Measurements from ENCODE around the gene MFAP3L. TPM values are rescaled to one million over a fixed set of nuclear protein-coding genes. Genes with fewer than 3 reads are reported as not detected.

The MFAP3L gene
- total RNA-seq, 1 donor from 2014 or later, result 36.5 TPM

DNA sequence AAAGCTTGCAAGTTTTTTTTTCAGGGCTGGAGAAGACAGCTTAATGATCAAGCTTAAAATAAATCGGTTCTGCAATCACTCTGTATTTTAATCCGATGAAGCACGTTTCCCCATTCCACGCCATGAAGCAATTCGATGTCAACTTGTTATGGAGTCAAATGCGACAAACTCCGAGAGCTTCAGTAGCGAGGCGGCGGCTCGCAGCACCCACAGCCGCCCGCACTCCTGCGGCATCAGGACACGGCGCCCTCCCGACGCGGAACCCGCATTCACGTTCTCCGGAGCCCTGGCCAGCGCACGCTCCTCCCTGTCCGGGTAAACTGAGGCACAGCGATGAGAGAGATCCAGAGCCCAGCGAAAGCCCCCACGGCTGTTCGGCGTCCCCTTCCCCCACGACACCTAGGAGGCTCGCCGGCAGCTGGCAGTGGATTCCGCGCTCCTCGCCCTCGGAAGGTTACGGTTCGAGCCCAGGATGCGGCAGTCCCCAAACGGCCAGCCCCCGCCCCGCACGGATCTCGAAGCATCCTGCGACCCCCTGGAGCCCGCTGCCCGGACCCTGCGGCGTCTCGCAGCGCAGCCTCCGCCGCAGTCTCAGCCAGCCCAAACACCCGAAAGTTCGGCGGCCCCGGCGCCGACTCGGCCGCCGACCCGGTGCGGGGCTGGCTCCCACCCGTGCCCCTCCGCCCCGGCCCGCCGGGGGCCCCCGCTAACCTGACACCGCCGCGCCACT lies 507 bp downstream of the MFAP3L start:
- DNase-seq (ENCODE audit: low read depth), result no peak

DNA sequence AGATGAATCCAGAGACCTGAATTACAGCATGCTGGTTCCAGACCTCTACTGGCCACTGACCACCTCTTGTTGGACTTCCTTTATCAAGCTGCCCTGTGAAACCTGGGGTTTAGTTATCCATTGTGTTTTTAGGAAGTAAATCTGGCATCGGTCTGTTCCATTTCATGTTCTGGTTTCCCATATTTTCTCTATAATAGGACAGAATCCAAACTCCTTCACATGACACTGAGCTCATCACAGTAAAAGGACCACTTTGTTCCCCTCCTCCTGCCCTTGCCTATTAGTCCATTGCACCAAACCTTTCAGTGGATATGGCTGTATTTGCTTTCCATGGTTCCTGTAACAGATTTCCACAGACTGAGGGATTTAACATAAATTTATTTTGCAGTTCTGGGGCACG lies 4.0 kb downstream of the MFAP3L start:
- DNase-seq (ENCODE audit: low read depth), result no peak

DNA sequence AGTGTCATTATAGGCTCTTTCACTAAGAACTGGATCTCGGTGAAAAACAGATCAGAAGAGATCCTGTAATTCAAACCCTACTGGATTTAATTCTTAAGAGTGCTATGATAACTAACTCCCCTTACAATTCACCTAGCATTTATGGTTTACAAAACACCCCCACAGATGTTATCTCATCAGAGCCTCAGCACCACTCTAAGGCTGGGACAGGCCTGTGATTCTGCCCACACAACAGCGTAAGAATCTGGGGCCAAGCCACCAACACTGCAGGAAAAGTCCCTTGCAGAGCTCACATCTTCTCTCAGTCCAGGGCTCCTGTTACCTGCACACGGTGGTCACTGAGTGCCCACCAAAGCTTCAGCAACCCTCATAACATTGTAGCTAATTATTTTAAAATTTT lies 8.9 kb downstream of the MFAP3L start:
- no peak for DNase-seq (ENCODE audit: low read depth)

DNA sequence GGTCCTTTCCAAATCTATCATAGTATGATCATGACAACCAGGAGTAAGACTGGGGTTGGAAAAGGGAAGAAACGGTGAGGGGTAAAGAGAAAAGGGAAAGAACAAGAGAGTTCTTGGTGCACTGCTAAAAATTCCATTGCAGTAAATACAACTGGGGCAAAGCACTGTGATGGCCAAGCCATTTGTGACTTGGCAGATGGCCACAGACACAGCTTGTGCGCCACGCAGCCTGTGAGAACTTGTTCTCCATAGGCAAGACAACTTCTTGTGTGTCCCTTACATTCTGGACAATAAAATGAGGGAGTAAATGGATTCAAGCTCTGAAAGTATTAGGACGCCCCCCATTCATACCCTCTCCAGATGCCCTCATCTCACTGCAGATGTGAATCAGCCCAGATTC lies 10.9 kb downstream of the MFAP3L start:
- no peak for DNase-seq (ENCODE audit: low read depth)

DNA sequence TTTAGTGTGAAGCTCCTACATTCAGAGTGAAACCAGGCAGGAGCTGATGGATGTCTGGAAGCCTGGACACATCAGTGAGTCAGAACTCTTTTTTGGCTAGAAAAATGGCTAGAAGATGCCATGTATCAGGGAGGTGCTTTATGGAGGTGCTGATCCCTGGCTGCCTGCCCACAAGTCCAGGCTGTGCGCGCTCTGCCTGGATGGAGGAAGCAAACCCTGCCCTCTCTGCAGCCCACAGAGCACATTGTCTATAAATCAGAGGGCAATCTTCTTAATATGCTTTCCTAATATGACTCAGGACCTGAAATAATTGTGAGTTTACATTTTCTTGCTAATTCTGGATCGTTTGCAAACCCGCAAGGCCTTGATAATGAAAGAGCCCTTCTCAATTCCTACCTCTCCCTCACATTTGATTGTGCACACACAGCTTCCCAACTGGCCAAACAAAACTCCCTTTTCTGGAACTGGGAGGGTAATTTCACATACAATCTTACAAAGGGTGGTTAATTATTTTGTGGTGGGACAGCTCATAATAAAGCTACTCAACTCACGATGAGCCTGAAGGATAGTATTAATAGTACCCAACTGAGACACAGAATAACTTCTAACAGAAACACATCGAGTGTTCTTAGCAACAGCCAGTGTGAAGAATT lies 11.7 kb downstream of the MFAP3L start:
- DNase-seq (ENCODE audit: low read depth), result no peak

DNA sequence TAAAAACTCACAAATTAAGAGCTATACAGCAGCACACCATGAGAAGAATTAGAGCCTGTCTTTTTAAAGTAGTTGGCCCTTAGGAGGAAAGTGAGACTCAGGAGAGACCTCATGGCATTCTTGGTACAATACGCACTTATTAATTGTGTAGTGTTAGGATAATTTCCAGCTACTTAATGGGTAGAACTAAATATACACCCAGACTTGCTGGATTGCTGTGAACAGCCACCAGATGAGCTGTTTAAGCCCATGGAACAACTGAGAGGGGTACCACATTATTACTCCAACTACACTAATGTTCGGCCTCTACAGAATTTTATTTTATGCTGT lies 13.6 kb downstream of the MFAP3L start:
- no peak for DNase-seq (ENCODE audit: low read depth)

DNA sequence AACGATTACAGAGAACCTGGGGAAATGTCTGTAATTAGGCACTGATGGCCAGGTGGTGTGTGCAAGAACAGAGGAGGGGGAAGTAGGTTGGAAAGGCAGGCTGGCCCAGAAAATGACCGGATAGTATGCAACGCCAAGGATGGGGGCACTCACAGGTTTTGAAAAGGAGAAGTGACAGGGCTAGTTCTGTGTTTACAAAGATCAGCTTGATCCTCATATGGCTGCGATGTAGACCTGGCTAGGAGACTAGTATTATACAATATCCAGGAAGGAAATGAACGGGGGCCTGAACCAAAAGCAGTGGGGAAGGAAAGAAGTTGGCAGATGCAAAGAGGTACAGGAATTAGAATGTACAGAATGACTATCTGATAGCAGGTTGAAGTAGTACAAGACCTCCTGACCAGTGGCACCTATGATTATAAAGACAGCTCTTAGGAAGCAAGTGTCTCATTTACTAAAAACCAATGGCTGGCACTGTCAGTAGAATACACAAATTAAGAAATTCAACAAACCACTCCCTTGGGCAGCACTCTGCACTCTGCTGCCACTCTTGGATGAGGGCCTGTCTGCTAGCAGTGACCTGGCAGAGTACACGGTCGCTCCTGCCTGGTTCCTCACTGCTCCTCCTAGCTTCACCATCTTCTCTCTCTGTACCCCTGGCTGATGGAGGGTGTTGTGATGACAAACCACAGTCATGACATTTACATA lies 14.1 kb downstream of the MFAP3L start:
- no peak for DNase-seq (ENCODE audit: low read depth)

DNA sequence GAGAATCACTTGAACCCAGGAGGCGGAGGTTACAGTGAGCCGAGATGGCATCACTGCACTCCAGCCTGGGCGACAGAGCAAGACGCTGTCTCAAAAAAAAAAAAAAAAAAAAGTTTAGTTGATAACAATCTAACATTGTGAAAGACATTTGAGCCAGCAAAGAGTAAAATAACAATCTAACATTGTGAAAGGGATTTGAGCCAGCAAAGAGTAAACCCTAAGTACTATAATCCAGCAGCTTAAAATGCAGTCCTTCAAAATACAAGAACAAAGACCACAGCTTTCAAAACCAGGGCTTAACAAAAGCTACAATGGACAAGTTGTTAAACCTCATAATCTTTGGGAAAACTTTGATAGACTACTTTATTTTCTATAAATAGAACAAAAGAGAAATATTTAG lies 16.9 kb downstream of the MFAP3L start:
- no peak for DNase-seq (ENCODE audit: low read depth)

DNA sequence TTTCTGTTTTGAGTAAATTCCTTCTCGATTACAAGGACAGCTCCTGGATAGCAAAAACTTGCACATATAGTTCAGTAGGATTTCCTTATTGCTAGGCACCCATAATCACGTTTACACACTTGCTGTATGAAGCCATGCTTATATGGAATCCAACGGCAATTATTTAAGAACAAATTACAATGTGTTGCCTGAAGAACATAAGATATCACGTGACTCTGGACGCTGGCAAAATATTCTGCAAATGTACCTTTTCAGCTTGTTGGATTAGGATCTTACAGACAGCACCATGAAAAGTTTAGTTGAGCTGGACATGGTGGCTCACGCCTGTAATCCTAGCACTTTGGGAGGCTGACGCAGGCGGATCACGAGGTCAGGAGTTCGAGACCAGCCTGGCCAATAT lies 17.4 kb downstream of the MFAP3L start:
- DNase-seq (ENCODE audit: low read depth), result no peak

DNA sequence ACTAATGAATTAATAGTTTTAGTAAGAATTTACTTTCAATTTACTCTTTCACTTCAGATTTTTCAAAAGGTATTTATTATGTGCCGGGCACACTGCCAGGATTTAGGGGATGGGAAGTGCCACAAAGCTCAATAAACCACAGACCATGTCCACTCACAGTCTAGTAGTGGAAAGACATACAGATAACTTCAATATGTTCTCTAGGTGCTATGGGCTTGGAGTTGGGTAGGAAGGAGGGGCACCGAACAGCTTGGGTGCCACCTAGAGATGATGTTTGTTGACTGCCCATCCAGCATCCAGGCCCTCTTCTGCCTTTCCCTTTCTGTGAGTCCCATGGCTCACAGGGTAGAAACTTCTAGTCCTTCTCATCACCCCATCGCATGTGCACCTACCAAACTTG lies 17.8 kb downstream of the MFAP3L start:
- DNase-seq (ENCODE audit: low read depth), result no peak

DNA sequence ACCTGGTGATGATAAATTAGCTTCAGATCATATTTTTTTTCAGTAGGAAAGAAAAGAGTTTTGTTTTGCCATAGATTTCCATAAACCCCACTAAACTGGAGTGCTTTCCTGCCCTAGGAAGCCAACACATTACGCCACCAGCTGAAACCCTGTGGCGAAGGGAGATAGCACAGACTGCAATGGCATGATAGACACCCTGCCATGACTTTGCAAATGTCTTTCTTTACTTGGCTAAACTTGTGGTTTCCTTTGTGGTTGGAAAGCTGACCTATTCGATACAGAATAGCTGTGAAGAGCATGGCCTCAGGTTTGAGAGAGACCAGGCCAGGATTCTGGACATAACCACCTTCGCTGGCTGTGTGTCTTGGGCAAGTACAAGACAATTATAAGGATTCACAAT lies 19.1 kb downstream of the MFAP3L start:
- peak; percentile 88 for DNase-seq (ENCODE audit: low read depth)

DNA sequence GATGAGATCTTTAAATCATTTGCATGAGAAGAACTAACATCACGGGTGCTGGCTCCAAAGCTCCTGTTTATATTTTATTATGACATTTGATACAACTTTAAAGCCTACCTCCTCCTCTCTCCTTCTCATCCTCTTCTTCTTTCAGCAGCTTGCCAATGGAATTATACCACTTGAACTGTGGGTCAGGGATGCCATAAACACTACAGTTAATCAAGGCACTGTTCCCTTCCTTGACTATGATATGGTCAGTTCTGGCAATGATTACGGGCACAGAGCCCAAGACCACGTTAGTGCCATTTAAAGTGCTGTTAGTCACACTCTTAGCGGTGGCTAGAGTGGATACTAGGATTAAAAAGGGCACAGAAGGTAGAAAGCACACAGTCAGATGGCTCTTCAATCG lies 20.7 kb downstream of the MFAP3L start:
- DNase-seq (ENCODE audit: low read depth), result peak; percentile 70

DNA sequence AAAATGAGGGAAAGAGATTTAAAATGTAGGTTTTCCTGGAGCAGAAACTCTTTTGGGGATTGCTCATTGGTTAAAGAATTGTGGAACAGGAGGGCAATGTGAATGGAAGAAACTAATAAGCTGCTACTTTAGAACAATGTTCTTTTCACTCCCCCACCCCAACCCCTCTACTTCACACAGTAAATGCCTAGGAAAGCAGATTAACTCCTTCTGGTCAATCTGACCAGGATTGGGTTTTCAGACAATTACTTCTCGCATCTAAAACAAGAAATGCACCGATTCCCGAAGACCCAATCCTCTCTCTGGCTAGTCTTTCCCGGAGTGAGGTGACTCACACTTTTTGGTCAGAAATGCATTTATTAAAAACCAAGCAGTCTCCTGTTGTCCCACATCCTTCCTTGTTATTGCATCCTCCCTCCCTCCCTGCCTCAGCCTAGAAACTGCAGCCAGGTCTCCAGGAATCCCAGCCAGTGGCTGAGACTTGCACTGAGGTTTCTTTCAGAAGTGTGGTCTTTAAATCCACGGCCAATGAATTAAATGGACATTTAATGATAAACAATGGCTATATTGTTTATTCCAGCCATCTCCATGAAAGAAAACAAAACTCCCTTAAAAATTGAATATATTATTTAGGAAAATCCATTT lies 21.4 kb downstream of the MFAP3L start:
- no peak for DNase-seq (ENCODE audit: low read depth)

DNA sequence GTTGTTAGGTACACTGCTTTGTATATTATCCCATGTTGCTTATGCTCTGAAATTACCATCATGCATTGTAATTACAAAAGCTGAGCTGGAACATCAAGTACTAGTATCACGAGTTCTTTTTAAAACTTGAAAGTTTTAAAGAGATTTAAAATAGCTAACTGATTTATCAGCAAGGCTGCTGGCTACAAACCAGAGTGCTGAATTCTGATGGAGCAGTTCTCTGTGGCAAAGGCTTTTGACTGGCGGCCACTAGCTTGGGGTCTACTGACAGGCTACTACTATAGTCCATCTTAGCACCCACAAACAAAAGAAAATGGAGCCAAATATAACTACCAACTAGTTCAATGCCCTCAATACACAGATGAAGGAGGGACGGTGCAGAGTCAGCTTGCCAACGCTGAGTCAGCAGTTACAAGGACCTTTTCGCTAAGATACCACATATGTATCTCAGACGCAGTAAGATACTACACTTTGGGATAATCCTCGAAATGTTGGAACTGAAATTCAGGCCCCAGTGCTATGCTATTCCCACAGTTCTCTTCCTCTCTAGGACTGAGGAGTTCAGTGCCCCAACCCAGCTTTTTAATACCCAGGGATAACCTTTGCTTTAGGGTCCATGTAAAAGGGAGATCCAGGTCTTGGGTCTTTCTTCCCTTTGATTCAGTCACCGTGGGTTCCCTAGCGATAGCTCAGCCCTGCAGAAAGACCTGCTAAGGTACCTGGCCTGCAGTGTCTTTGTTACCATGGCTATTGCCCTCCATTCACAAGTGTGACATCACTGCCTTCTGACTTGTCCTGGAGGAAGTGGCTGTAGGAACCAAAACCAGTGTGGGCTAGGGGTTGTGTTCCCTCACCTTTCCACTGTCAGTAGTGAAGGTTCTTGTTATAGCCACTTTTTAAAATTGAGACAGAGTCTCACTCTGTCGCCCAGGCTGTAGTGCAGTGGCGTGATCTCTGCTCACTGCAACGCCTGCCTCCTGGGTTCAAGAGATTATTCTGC lies 22.8 kb downstream of the MFAP3L start:
- DNase-seq (ENCODE audit: low read depth), result no peak

DNA sequence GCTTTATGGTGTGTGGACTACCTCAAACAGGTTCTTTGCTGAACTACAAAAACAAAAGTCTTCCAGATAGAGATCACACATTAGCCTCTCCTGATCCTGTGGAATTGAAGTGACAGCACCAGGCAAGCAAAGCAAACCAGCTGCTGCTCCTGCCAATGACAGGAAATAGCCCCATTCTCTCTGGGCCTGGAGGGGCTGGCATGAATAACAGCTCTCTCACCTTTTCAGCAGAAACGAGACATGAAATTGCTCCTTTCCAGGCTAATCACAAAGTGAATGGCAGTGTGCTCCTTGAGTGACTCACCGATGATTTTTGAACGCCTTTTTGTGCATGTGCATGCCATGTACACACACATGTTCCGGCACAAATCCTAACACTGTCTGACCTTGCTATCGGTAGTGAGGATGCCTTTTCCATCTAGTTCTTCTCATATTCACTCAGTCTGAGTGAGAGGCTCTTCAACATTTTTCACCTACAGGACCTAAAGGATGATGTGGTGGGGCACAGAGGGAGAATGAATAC lies 24.4 kb downstream of the MFAP3L start:
- no peak for DNase-seq (ENCODE audit: low read depth)

DNA sequence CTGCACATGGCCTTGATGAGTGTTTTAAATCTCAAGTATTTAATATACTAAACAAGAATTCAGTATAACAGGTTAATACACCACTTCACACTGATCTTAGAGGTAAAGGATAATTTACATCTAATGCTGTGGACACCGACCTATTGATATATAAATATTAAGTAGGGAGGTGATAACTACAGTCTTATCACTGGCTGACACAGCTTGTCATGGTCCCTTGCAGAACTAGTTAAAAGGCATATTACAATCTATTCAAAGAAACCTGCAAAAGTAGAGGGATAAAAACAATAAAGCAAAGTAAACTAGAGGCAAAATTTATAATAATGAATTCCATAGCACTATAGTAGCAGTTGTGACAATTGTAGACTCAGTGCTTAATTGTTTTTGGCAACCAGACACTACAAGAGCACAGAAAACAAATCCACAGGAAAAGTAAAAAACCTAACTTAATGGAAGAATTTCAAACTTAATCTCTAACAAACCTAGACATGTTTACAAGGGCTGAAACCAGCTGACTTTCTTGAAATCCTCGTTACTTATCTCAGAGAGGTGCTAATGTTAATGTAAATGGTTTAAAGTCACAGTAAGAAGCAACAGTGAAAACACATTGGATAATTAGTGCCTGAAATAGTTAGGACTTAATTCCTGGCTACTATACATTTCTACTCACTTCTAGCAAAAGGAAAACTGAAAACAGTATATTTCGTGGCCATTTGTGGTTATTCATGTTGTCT lies 25.0 kb downstream of the MFAP3L start:
- no peak for DNase-seq (ENCODE audit: low read depth)

DNA sequence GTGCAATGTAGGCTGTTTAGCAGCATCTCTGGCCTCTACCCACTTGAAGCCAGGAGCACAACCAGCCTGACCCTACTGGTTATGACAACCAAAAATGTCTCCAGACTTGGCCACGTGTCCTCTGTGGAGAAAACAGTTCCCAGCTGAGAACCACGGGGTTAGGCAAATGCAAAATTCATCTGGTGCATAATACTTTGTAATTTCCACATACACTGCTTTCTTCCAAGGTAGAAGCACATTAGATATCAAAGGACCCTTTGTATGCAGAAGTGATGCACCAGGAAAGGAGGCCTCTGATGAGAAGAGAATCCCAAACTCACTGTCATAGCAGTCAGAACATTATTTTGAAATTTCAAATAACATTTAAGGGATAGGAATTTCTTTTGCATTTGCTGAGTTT lies 26.3 kb downstream of the MFAP3L start:
- no peak for DNase-seq (ENCODE audit: low read depth)

DNA sequence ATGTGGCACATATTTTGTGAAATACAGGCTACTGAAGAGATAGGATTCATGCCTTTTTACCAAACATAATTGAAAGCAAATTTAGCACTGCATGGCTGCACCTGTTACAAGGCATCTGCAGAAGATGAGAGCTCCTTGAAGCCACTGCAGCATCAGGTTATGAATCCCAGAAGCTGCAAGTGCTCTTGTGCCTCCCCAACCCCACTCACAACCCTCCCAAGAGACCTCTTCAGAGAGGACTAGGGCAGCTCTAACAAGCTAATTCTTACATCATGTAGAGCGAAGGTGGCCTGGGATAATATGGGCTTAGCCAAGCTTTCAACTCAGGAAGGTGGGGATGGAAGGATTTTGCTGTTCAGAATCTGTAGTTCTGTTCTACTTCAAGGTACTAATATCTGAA lies 27.2 kb downstream of the MFAP3L start:
- DNase-seq (ENCODE audit: low read depth), result peak; percentile 77

DNA sequence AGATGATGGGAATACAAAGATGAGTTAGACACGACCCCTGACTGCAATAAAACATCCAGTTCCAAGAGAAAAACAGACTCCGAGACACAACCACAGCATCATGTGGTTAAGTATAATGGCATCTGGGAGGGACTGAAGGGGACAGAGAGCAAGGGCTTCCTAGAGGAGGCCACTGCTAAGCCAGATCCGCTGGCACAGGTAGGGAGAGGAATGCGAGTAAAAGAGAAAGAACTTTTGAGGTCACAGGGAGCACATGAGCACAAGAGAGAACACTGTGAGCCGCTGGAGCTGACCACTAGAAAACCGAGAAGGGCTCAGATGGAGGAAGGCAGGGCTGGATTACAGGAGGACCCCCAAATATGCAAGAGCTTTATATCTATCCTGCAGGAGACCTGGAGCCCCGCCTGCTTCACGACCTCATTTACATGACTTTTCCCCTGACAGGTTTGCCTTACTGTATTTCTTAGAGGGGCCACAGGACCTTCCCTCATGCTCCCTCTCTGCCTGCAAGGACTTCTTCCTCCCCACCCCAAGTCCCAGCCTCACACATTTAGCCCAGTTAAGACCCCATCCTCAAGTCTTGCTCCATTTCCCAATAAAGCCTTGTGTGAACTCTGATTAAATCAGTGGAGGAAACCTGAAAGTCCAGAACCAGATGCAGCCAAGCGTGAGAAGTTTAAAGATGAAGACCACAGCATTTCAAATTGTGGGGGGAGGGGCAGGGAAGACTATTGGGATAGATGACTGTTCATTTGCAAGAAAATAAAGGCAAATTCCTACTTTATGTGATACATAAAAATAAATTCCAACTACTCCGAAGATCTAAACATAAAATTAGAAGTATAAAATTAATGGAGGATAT lies 29.6 kb downstream of the MFAP3L start:
- no peak for DNase-seq (ENCODE audit: low read depth)

Data from myocyte (in vitro differentiated cells).